Transverse colon (tissue), 4 donors: Measurements from ENCODE around the gene NBDY. TPM values are rescaled to one million over a fixed set of nuclear protein-coding genes. Genes with fewer than 3 reads are reported as not detected.

Experiments
- DNase-seq: peaks from one replicate; pipeline ENCODE4 v3.0.0-alpha.2; 2019
- H3K27ac ChIP-seq, 4 donors: fragments of 200-600 bp; sonication (generic); 2 replicates each; pipeline ENCODE4 v1.5.1; 2016 to 2018; ENCODE audit warnings: inconsistent platforms in 4 of 4
- H3K27me3 ChIP-seq: fragments of 200-600 bp; sonication (generic); 2 replicates; pipeline ENCODE4 v1.5.1; 2017; ENCODE audit warnings: inconsistent platforms
- H3K36me3 ChIP-seq, 4 donors: fragments of 200-600 bp; sonication (generic); 2 replicates each; pipeline ENCODE4 v1.5.1; 2017 to 2019; ENCODE audit warnings: inconsistent platforms in 4 of 4
- H3K4me1 ChIP-seq, 4 donors: fragments of 200-600 bp; sonication (generic); 2 replicates each; pipeline ENCODE4 v1.5.1; 2017 to 2020; ENCODE audit warnings: inconsistent platforms in 4 of 4
- H3K4me3 ChIP-seq, 4 donors: fragments of 200-600 bp; sonication (generic); 1 replicate in 1 of 4; 2 replicates in 3 of 4; pipeline versions ENCODE4 v1.5.1 to v1.6.1; 2017 to 2019; ENCODE audit warnings: inconsistent platforms in 4 of 4
- H3K9me3 ChIP-seq, 2 donors: fragments of 200-600 bp; sonication (generic); 2 replicates each; pipeline ENCODE4 v1.5.1; 2017 to 2019; ENCODE audit warnings: inconsistent platforms in 2 of 2
- CTCF ChIP-seq, 5 experiments: fragments of 200-600 bp in 3 of 5; fragments of 450-650 bp in 2 of 5; sonication (generic) in 3 of 5; IDR thresholded peaks; 1 replicate in 2 of 5; 2 replicates in 3 of 5; pipeline ENCODE4 v1.5.1; 2016 to 2017; ENCODE audit warnings: antibody characterized with exemption in 5 of 5, inconsistent platforms in 3 of 5, mild to moderate bottlenecking in 2 of 5, moderate library complexity in 1 of 5
- EP300 ChIP-seq: sonication (generic); formaldehyde crosslinking; IDR thresholded peaks from one replicate; pipeline ENCODE4 v1.6.1; 2017; ENCODE audit warnings: antibody characterized with exemption, low read depth
- POLR2A ChIP-seq: fragments of 450-650 bp; IDR thresholded peaks from one replicate; pipeline ENCODE4 v1.6.1; 2016; ENCODE audit warnings: antibody characterized with exemption, mild to moderate bottlenecking, moderate library complexity
- POLR2AphosphoS5 ChIP-seq, 3 donors: sonication (generic); formaldehyde crosslinking; IDR thresholded peaks; one replicate each; pipeline ENCODE4 v1.6.1; 2016; ENCODE audit warnings: antibody characterized with exemption in 3 of 3
- WGBS, 2 donors: methylation state at CpG; one replicate each; pipeline ENCODE4 v1.1.5; 2018; ENCODE audit warnings: low coverage in 1 of 2; 5-methylcytosine and 5-hydroxymethylcytosine counted together
- in situ Hi-C, 4 donors: fragments of 200-750 bp; cut with MboI; loops; one replicate each; pipeline versions ENCODE4 v1.15.0 to v1.15.1; 2017; ENCODE audit warnings: low sequenced_read_pairs in 3 of 4, low pct_ligation_motif_present in 1 of 4, low pct_unique_long_range_greater_than_20kb in 1 of 4
- intact Hi-C: fragments of 100-400 bp; cut with DNase I; formaldehyde crosslinking; loops from one replicate; pipeline ENCODE4 v1.15.1; 2023; ENCODE audit warnings: low total_unique reads
- total RNA-seq, 4 donors: library from RNA; depleted of rRNA; stranded (reverse); fragments of >200 nt; gene quantifications; one replicate each; pipeline ENCODE4 v1.1.0, GENCODE V29; 2016

The NBDY gene
- total RNA-seq, 4 donors from 2014 or later: 4.1 to 10.5 (median 9.4) TPM; not detected in 1

DNA sequence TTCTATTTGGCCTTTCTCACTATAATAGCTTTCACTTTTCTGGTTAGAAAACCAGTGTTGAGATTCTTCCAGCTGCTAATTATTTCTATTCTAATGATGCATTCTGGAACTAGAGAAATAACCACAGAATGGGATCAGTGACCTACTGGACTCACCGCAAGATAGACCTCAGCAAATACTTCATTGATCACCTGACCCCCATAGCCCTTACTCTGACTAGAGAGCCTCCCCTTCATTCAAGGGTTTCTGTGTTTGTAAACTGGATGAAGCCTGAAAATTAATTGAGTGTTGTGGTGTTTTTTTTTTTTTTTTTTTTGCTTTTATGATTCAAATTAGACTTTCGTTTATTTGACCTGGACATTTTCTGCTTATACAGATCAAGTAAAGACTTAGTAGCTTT lies 97.0 kb downstream of the NBDY start:
- H3K27me3 ChIP-seq: no peaks in the 10 kb centered on the region
- H3K36me3 ChIP-seq: no peaks in the 10 kb centered on the region
- intact Hi-C loops: no loop called here
- no peaks in the 10 kb centered on the region for H3K4me1 ChIP-seq
- in situ Hi-C loops: no loop called here
- H3K4me3 ChIP-seq: no peak overlapping the region
- no peaks in the 10 kb centered on the region for H3K9me3 ChIP-seq
- TF ChIP-seq POLR2AphosphoS5 (IDR thresholded peaks at IDR 0.05): no peak
- no peak for TF ChIP-seq EP300
- no peak for TF ChIP-seq POLR2A
- TF ChIP-seq CTCF (IDR thresholded peaks at IDR 0.05): no peak
- H3K27ac ChIP-seq: no peak overlapping the region
- DNase-seq: no peak
- WGBS, 2 donors: 81 to 100% methylated on average over 1 to 2 of the region's 2 CpGs

DNA sequence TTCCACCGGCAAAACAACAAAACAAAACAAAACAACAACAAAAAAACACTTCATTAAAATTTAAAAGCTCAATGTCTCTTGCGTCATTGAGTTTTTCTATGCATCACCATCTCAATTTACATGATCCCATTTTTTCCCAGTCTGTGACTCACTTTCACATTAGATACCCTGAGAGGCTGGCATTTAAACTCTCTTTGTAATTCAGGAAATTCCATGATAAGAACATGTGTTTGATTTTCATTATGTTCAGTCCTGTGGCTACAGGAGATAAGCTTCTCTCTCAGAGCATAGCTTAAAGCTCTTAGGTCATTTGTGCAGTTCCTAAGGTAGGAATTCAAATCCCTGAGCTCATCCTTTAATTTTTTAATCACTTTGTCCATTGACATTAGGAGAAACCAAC lies 104.6 kb downstream of the NBDY start:
- no peaks in the 10 kb centered on the region for H3K27me3 ChIP-seq
- no peaks in the 10 kb centered on the region for H3K9me3 ChIP-seq
- DNase-seq: no peak
- no peaks in the 10 kb centered on the region for H3K36me3 ChIP-seq
- no peaks in the 10 kb centered on the region for H3K4me1 ChIP-seq
- WGBS, 2 donors: 86% methylated on average over 2 of the region's 2 CpGs; no CpG with 5 or more reads in 1 of the 2 donors
- H3K27ac ChIP-seq: no peak overlapping the region
- no peak for TF ChIP-seq EP300
- no peak for TF ChIP-seq POLR2A
- no peak for TF ChIP-seq POLR2AphosphoS5 (IDR thresholded peaks at IDR 0.05)
- no peak for TF ChIP-seq CTCF (IDR thresholded peaks at IDR 0.05)
- intact Hi-C loops (no loop called here), in situ Hi-C loops (no loop called here)
- H3K4me3 ChIP-seq: no peak overlapping the region

- no peak for TF ChIP-seq EP300
- no peak for TF ChIP-seq POLR2AphosphoS5 (IDR thresholded peaks at IDR 0.05)
- no peak for TF ChIP-seq CTCF (IDR thresholded peaks at IDR 0.05)
- no peak for TF ChIP-seq POLR2A
- Histone ChIP-seq H3K4me1 (no peaks in the 10 kb centered on the region), H3K27ac (no peak overlapping the region), H3K4me3 (no peak overlapping the region), H3K27me3 (no peaks in the 10 kb centered on the region), H3K36me3 (no peaks in the 10 kb centered on the region), H3K9me3 (no peaks in the 10 kb centered on the region)
- intact Hi-C loops (no loop called here), in situ Hi-C loops (no loop called here)
- WGBS, 2 donors: 80% methylated on average over 9 of the region's 9 CpGs; no CpG with 5 or more reads in 1 of the 2 donors
- DNase-seq: no peak
Measured at GRCh38 chrX:56853436-56853835, 124.4 kb downstream of the NBDY start.

GRCh38 chrX:56857042-56857441 lies 128.0 kb downstream of the NBDY start:
- Histone ChIP-seq H3K27ac (no peak overlapping the region), H3K27me3 (no peaks in the 10 kb centered on the region), H3K4me3 (no peak overlapping the region), H3K36me3 (no peaks in the 10 kb centered on the region), H3K9me3 (no peaks in the 10 kb centered on the region), H3K4me1 (no peaks in the 10 kb centered on the region)
- WGBS, 2 donors: 80% methylated on average over 1 of the region's 1 CpG; no CpG with 5 or more reads in 1 of the 2 donors
- intact Hi-C loops (no loop called here), in situ Hi-C loops (no loop called here)
- no peak for TF ChIP-seq POLR2AphosphoS5 (IDR thresholded peaks at IDR 0.05)
- no peak for TF ChIP-seq EP300
- TF ChIP-seq POLR2A: no peak
- no peak for TF ChIP-seq CTCF (IDR thresholded peaks at IDR 0.05)
- no peak for DNase-seq
